WTC11 (cell line): ENCODE measurements around the gene LYVE1. TPM values are rescaled to one million over a fixed set of nuclear protein-coding genes. Genes with fewer than 3 reads are reported as not detected.

Experiments
- ATAC-seq: fragments of 200-7000 bp; cut with Tn5 transposase; 2 replicates; pipeline ENCODE4 v1.10.0; 2021; ENCODE audit warnings: mild to moderate bottlenecking, moderate library complexity
- CTCF ChIA-PET: fragments of 300-600 bp; sonication (Branson Sonifier 250); formaldehyde crosslinking; loops from one replicate; lab custom pipeline; 2021; ENCODE audit warnings: antibody characterized with exemption; lab: Charles Lee
- POLR2A ChIA-PET: fragments of 350-600 bp; sonication (Branson Sonifier 250); formaldehyde crosslinking; loops from one replicate; lab custom pipeline; 2021; ENCODE audit warnings: antibody characterized with exemption; lab: Charles Lee
- DNase-seq: peaks from one replicate; pipeline ENCODE4 v3.0.0; 2021; ENCODE audit warnings: low spot score
- H3K27ac Mint-ChIP-seq: 2 replicates; pipeline ENCODE4 v1.8.0; 2021; ENCODE audit warnings: mixed read lengths
- H3K27me3 Mint-ChIP-seq: 2 replicates; pipeline ENCODE4 v1.8.0; 2021; ENCODE audit warnings: low read depth, mild to moderate bottlenecking, moderate library complexity, mixed read lengths
- H3K36me3 Mint-ChIP-seq: 2 replicates; pipeline ENCODE4 v1.8.0; 2021; ENCODE audit warnings: mixed read lengths
- H3K4me1 Mint-ChIP-seq: 2 replicates; pipeline ENCODE4 v1.8.0; 2022; ENCODE audit warnings: mixed read lengths
- H3K4me3 Mint-ChIP-seq: 2 replicates; pipeline ENCODE4 v1.8.0; 2021; ENCODE audit warnings: mild to moderate bottlenecking, moderate library complexity, mixed read lengths
- H3K9me3 Mint-ChIP-seq: 2 replicates; pipeline ENCODE4 v1.8.0; 2021; ENCODE audit warnings: mixed read lengths
- ATF1 ChIP-seq: sonication (generic); formaldehyde crosslinking; IDR thresholded peaks from 2 replicates; pipeline ENCODE4 v1.8.1; 2023; ENCODE audit warnings: mild to moderate bottlenecking, moderate library complexity, missing genetic modification reagents
- CREB1 ChIP-seq: sonication (generic); formaldehyde crosslinking; IDR thresholded peaks from 2 replicates; pipeline ENCODE4 v1.8.0; 2023; ENCODE audit warnings: mild to moderate bottlenecking, missing genetic modification reagents
- CREM ChIP-seq: sonication (generic); formaldehyde crosslinking; IDR thresholded peaks from 2 replicates; pipeline ENCODE4 v1.8.1; 2022; ENCODE audit warnings: mild to moderate bottlenecking, missing genetic modification reagents, moderate library complexity
- ELF4 ChIP-seq: sonication (generic); formaldehyde crosslinking; IDR thresholded peaks from 2 replicates; pipeline ENCODE4 v1.8.1; 2022; ENCODE audit warnings: low read depth, mild to moderate bottlenecking, moderate library complexity, missing genetic modification reagents
- FOXK1 ChIP-seq: sonication (generic); formaldehyde crosslinking; IDR thresholded peaks from 2 replicates; pipeline ENCODE4 v1.8.0; 2022; ENCODE audit warnings: mild to moderate bottlenecking, moderate library complexity, missing genetic modification reagents
- GABPB1 ChIP-seq: sonication (generic); formaldehyde crosslinking; IDR thresholded peaks from 2 replicates; pipeline ENCODE4 v1.8.1; 2023; ENCODE audit warnings: mild to moderate bottlenecking, missing genetic modification reagents
- GTF2I ChIP-seq: fragments of 250-450 bp; sonication (Bioruptor Pico); conservative IDR thresholded peaks from 2 replicates; pipeline ENCODE4 v1.4.0; 2021; ENCODE audit warnings: mild to moderate bottlenecking
- MXD4 ChIP-seq: fragments of 250-450 bp; sonication (Bioruptor Pico); IDR thresholded peaks from 2 replicates; pipeline ENCODE4 v1.8.0; 2021; ENCODE audit warnings: mild to moderate bottlenecking, moderate library complexity, borderline replicate concordance
- MYBL2 ChIP-seq: sonication (generic); formaldehyde crosslinking; IDR thresholded peaks from 2 replicates; pipeline ENCODE4 v1.8.1; 2023; ENCODE audit warnings: mild to moderate bottlenecking, moderate library complexity, missing genetic modification reagents
- NR1H2 ChIP-seq: sonication (generic); formaldehyde crosslinking; IDR thresholded peaks from 2 replicates; pipeline ENCODE4 v1.9.0; 2021; ENCODE audit warnings: mild to moderate bottlenecking, moderate library complexity, missing genetic modification reagents
- NR2C2 ChIP-seq: sonication (generic); formaldehyde crosslinking; IDR thresholded peaks from 2 replicates; pipeline ENCODE4 v1.8.0; 2022; ENCODE audit warnings: mild to moderate bottlenecking, missing genetic modification reagents
- SMAD3 ChIP-seq: sonication (generic); formaldehyde crosslinking; IDR thresholded peaks from 2 replicates; pipeline ENCODE4 v1.8.0; 2022; ENCODE audit warnings: missing genetic modification reagents, mild to moderate bottlenecking, borderline replicate concordance
- SOX15 ChIP-seq: fragments of 250-450 bp; sonication (Bioruptor Pico); IDR thresholded peaks from 2 replicates; pipeline ENCODE4 v1.9.0; 2021; ENCODE audit warnings: mild to moderate bottlenecking
- TEAD1 ChIP-seq: sonication (generic); formaldehyde crosslinking; IDR thresholded peaks from 2 replicates; pipeline ENCODE4 v1.8.0; 2022; ENCODE audit warnings: mild to moderate bottlenecking, missing genetic modification reagents
- TEAD4 ChIP-seq: sonication (generic); formaldehyde crosslinking; IDR thresholded peaks from 2 replicates; pipeline ENCODE4 v1.8.0; 2022; ENCODE audit warnings: mild to moderate bottlenecking, missing genetic modification reagents
- TP53 ChIP-seq: sonication (generic); formaldehyde crosslinking; IDR thresholded peaks from 2 replicates; pipeline ENCODE4 v1.8.1; 2023; ENCODE audit warnings: mild to moderate bottlenecking, missing genetic modification reagents
- ZNF121 ChIP-seq: sonication (generic); formaldehyde crosslinking; IDR thresholded peaks from 2 replicates; pipeline ENCODE4 v1.8.0; 2023; ENCODE audit warnings: missing genetic modification reagents
- ZNF232 ChIP-seq: sonication (generic); formaldehyde crosslinking; IDR thresholded peaks from 2 replicates; pipeline ENCODE4 v1.8.0; 2022; ENCODE audit warnings: mild to moderate bottlenecking, missing genetic modification reagents
- ZNF396 ChIP-seq: fragments of 250-450 bp; sonication (Bioruptor Pico); IDR thresholded peaks from 2 replicates; pipeline ENCODE4 v1.8.0; 2021; ENCODE audit warnings: mild to moderate bottlenecking, moderate library complexity, borderline replicate concordance
- ZNF416 ChIP-seq: fragments of 250-450 bp; sonication (Bioruptor Pico); IDR thresholded peaks from 2 replicates; pipeline ENCODE4 v1.9.0; 2021; ENCODE audit warnings: mild to moderate bottlenecking, inconsistent platforms
- total RNA-seq: library from RNA; stranded (reverse); gene quantifications from 3 replicates; pipeline ENCODE4 v1.2.3, GENCODE V29; 2021
- TF ChIP-seq, protein P1 (sequence below): sonication (generic); formaldehyde crosslinking; conservative IDR thresholded peaks from 2 replicates; pipeline ENCODE4 v1.8.1; 2023; ENCODE audit warnings: mild to moderate bottlenecking, low read depth, missing genetic modification reagents, moderate library complexity
- TF ChIP-seq, protein P2 (sequence below): sonication (generic); formaldehyde crosslinking; IDR thresholded peaks from 2 replicates; pipeline ENCODE4 v1.8.0; 2023; ENCODE audit warnings: missing genetic modification reagents
- TF ChIP-seq, protein P3 (sequence below): sonication (generic); formaldehyde crosslinking; IDR thresholded peaks from 2 replicates; pipeline ENCODE4 v1.8.1; 2022; ENCODE audit warnings: missing genetic modification reagents, borderline replicate concordance
- TF ChIP-seq, protein P4 (sequence below): sonication (generic); formaldehyde crosslinking; IDR thresholded peaks from 2 replicates; pipeline ENCODE4 v1.8.0; 2022; ENCODE audit warnings: missing genetic modification reagents

Gene LYVE1
- total RNA-seq, 1 experiment from 2014 or later: 0.24 TPM

DNA sequence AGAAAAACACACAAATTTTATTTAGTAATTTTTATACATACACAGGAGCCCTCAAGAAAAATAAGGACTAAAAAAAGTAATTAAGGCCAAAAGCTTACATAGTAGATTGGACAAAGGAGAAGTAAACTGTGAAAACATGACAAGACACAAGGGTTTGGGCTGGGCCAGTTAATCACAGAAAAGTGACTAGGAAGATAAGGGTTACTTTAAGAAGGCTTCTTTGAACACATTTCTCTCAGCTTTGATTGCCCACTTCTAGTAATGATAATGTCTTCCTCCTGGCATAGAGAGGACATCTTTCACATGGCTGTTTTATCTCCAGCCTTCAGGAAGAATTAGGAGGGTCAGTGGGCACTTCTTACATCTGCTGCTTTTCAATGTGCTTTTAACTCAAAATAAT, 30.9 kb downstream of the LYVE1 start (continued):
- TF ChIP-seq, protein P1, sequence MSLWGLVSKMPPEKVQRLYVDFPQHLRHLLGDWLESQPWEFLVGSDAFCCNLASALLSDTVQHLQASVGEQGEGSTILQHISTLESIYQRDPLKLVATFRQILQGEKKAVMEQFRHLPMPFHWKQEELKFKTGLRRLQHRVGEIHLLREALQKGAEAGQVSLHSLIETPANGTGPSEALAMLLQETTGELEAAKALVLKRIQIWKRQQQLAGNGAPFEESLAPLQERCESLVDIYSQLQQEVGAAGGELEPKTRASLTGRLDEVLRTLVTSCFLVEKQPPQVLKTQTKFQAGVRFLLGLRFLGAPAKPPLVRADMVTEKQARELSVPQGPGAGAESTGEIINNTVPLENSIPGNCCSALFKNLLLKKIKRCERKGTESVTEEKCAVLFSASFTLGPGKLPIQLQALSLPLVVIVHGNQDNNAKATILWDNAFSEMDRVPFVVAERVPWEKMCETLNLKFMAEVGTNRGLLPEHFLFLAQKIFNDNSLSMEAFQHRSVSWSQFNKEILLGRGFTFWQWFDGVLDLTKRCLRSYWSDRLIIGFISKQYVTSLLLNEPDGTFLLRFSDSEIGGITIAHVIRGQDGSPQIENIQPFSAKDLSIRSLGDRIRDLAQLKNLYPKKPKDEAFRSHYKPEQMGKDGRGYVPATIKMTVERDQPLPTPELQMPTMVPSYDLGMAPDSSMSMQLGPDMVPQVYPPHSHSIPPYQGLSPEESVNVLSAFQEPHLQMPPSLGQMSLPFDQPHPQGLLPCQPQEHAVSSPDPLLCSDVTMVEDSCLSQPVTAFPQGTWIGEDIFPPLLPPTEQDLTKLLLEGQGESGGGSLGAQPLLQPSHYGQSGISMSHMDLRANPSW (CRISPR knock-in tag): no peak
- no peak for TF ChIP-seq FOXK1 (CRISPR knock-in tag)
- no peak for TF ChIP-seq CREB1
- TF ChIP-seq ZNF121: no peak
- no peak for TF ChIP-seq CREM (CRISPR knock-in tag)
- TF ChIP-seq SOX15 (CRISPR knock-in tag): no peak
- TF ChIP-seq NR1H2 (CRISPR knock-in tag): no peak
- no peak for TF ChIP-seq ATF1 (CRISPR knock-in tag)
- no peak for TF ChIP-seq MYBL2 (CRISPR knock-in tag)
- TF ChIP-seq ZNF416: no peak
- TF ChIP-seq GTF2I (CRISPR knock-in tag): no peak
- TF ChIP-seq SMAD3 (CRISPR knock-in tag): no peak
- no peak for TF ChIP-seq TP53

DNA sequence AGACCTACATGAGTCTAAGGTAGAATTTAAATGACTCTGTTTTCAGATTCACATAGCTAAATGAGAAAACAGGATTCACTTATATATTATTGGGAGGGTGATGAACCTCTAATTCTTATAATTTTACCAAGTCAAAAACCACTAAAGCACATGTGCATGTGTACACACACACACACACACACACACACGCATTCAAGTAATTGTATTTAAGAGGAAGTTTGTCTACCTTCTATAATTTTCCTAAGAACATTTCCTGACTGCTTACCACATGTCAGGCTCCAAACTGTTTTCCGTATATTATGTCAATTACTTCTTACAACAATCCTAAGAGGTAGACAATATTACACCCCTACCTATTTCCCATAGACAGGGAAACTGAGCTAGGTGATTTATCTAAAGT, 34.1 kb downstream of the LYVE1 start:
- no peak overlapping the region for H3K27ac Mint-ChIP-seq
- no peak overlapping the region for H3K4me3 Mint-ChIP-seq
- H3K4me1 Mint-ChIP-seq: no peaks in the 10 kb centered on the region
- ATAC-seq (no peak), DNase-seq (no peak)
- TF ChIP-seq TEAD4 (CRISPR knock-in tag) (no peak), ZNF396 (CRISPR knock-in tag) (no peak), TEAD1 (CRISPR knock-in tag) (no peak), MXD4 (CRISPR knock-in tag) (no peak), ELF4 (CRISPR knock-in tag) (no peak)
- TF ChIP-seq, protein P2, sequence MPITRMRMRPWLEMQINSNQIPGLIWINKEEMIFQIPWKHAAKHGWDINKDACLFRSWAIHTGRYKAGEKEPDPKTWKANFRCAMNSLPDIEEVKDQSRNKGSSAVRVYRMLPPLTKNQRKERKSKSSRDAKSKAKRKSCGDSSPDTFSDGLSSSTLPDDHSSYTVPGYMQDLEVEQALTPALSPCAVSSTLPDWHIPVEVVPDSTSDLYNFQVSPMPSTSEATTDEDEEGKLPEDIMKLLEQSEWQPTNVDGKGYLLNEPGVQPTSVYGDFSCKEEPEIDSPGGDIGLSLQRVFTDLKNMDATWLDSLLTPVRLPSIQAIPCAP (CRISPR knock-in tag): no peak
- TF ChIP-seq, protein P3, sequence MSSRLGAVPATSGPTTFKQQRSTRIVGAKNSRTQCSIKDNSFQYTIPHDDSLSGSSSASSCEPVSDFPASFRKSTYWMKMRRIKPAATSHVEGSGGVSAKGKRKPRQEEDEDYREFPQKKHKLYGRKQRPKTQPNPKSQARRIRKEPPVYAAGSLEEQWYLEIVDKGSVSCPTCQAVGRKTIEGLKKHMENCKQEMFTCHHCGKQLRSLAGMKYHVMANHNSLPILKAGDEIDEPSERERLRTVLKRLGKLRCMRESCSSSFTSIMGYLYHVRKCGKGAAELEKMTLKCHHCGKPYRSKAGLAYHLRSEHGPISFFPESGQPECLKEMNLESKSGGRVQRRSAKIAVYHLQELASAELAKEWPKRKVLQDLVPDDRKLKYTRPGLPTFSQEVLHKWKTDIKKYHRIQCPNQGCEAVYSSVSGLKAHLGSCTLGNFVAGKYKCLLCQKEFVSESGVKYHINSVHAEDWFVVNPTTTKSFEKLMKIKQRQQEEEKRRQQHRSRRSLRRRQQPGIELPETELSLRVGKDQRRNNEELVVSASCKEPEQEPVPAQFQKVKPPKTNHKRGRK (CRISPR knock-in tag): no peak
- POLR2A ChIA-PET: no interaction called here
- no peaks in the 10 kb centered on the region for H3K9me3 Mint-ChIP-seq
- CTCF ChIA-PET: no interaction called here
- peaks cover 4% of the 10 kb centered on the region; the same call in 1 of the 2 replicates for H3K36me3 Mint-ChIP-seq
- no peaks in the 10 kb centered on the region for H3K27me3 Mint-ChIP-seq

DNA sequence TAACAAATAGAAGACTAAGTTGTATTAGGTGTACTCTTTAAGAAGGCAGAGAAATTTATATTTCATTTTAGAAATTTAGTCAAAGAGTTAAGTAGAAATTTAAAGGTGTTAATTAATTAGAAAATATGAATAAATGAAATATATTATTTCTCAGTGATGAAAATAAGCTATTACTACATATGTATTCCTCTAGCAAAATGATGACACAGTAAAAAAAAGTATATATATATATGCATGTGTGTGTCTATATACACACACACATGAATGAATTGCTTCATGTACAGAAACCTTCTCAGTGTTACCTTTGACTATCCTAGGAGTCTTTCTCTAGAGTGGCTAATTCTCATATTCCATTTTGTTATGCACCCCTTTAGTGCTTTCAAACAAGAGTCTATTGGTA, 35.1 kb downstream of the LYVE1 start:
- TF ChIP-seq ELF4 (CRISPR knock-in tag) (no peak), GABPB1 (CRISPR knock-in tag) (no peak), NR2C2 (CRISPR knock-in tag) (no peak), FOXK1 (CRISPR knock-in tag) (no peak), CREM (CRISPR knock-in tag) (no peak), ZNF232 (CRISPR knock-in tag) (no peak), MYBL2 (CRISPR knock-in tag) (no peak)
- TF ChIP-seq, protein P4, sequence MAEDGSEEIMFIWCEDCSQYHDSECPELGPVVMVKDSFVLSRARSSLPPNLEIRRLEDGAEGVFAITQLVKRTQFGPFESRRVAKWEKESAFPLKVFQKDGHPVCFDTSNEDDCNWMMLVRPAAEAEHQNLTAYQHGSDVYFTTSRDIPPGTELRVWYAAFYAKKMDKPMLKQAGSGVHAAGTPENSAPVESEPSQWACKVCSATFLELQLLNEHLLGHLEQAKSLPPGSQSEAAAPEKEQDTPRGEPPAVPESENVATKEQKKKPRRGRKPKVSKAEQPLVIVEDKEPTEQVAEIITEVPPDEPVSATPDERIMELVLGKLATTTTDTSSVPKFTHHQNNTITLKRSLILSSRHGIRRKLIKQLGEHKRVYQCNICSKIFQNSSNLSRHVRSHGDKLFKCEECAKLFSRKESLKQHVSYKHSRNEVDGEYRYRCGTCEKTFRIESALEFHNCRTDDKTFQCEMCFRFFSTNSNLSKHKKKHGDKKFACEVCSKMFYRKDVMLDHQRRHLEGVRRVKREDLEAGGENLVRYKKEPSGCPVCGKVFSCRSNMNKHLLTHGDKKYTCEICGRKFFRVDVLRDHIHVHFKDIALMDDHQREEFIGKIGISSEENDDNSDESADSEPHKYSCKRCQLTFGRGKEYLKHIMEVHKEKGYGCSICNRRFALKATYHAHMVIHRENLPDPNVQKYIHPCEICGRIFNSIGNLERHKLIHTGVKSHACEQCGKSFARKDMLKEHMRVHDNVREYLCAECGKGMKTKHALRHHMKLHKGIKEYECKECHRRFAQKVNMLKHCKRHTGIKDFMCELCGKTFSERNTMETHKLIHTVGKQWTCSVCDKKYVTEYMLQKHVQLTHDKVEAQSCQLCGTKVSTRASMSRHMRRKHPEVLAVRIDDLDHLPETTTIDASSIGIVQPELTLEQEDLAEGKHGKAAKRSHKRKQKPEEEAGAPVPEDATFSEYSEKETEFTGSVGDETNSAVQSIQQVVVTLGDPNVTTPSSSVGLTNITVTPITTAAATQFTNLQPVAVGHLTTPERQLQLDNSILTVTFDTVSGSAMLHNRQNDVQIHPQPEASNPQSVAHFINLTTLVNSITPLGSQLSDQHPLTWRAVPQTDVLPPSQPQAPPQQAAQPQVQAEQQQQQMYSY: no peak
- Mint-ChIP-seq H3K36me3 (peaks cover 7% of the 10 kb centered on the region; the same call in 1 of the 2 replicates), H3K27me3 (no peaks in the 10 kb centered on the region), H3K27ac (no peak overlapping the region), H3K9me3 (no peaks in the 10 kb centered on the region), H3K4me1 (no peaks in the 10 kb centered on the region), H3K4me3 (no peak overlapping the region)
- ATAC-seq (no peak), DNase-seq (no peak)
- ChIA-PET CTCF (no interaction called here), POLR2A (no interaction called here)
